Hematopoietic multipotent progenitor cell treated with erythropoietin and hydrocortisone succinate and interleukin-3 and kit ligand, for 4 days (in vitro differentiated cells): ENCODE measurements around the gene FBXO45.
A peak's percentile ranks its signal among the peaks of the same experiment; 100 is the strongest.
"Not testable (repeated sequence)": the region's sequence is repeated elsewhere in the genome, so short reads cannot be mapped to it uniquely, and the experiment has no call there.

Experiments
- DNase-seq: peaks from one replicate; pipeline ENCODE4 v3.0.0-alpha.2; 2015

FBXO45 gene

GRCh38 chr3:196568246-196569002, at the start of gene FBXO45, which contains the start of gene WDR53:
Gene FBXO45, plus strand, starts transcription at chr3:196568660. Its CDS starts 325 bp downstream, at chr3:196568985.
Gene WDR53, minus strand, starts transcription at chr3:196568554. Its CDS starts 7,079 bp downstream, at chr3:196561475.
- peak; percentile 99 for DNase-seq

- peak; percentile 85 for DNase-seq
Measured at GRCh38 chr3:196518966-196519717, 49.3 kb upstream of the FBXO45 start.

- DNase-seq = peak; percentile 27
Measured at GRCh38 chr3:196519718-196520082, 48.8 kb upstream of the FBXO45 start.

- DNase-seq = not testable (repeated sequence)
Measured at GRCh38 chr3:196521291-196521690, 47.2 kb upstream of the FBXO45 start.

GRCh38 chr3:196523841-196524240, 44.6 kb upstream of the FBXO45 start:
- no peak for DNase-seq

- peak; percentile 72 for DNase-seq
Measured at GRCh38 chr3:196524527-196524926, 43.9 kb upstream of the FBXO45 start.

- DNase-seq = no peak
Measured at GRCh38 chr3:196525141-196525540, 43.3 kb upstream of the FBXO45 start.

- DNase-seq = peak; percentile 90
Measured at GRCh38 chr3:196528639-196529233, 39.7 kb upstream of the FBXO45 start.

- no peak for DNase-seq
Measured at GRCh38 chr3:196531418-196531817, 37.0 kb upstream of the FBXO45 start.

GRCh38 chr3:196533260-196533681, 35.2 kb upstream of the FBXO45 start:
- no peak for DNase-seq

- DNase-seq = peak; percentile 54
Measured at GRCh38 chr3:196537319-196537984, 31.0 kb upstream of the FBXO45 start.

GRCh38 chr3:196541684-196542445, 26.6 kb upstream of the FBXO45 start:
- DNase-seq = no peak

- no peak for DNase-seq
Measured at GRCh38 chr3:196544491-196544992, 23.9 kb upstream of the FBXO45 start.

GRCh38 chr3:196546537-196546936, 21.9 kb upstream of the FBXO45 start:
- DNase-seq = no peak

- DNase-seq = no peak
Measured at GRCh38 chr3:196547067-196547466, 21.4 kb upstream of the FBXO45 start.

GRCh38 chr3:196549312-196549711, 19.1 kb upstream of the FBXO45 start:
- DNase-seq = not testable (repeated sequence)

- not testable (repeated sequence) for DNase-seq
Measured at GRCh38 chr3:196550172-196550571, 18.3 kb upstream of the FBXO45 start.

GRCh38 chr3:196552253-196552652, 16.2 kb upstream of the FBXO45 start:
- no peak for DNase-seq

GRCh38 chr3:196553551-196553950, 14.9 kb upstream of the FBXO45 start:
- no peak for DNase-seq

- peak; percentile 76 for DNase-seq
Measured at GRCh38 chr3:196554205-196554604, 14.3 kb upstream of the FBXO45 start.

- no peak for DNase-seq
Measured at GRCh38 chr3:196555295-196555694, 13.2 kb upstream of the FBXO45 start.

- DNase-seq = no peak
Measured at GRCh38 chr3:196557236-196557635, 11.2 kb upstream of the FBXO45 start.
